ENCODE data around the gene HNRNPF. TPM values are rescaled to one million over a fixed set of nuclear protein-coding genes. Genes with fewer than 3 reads are reported as not detected.
"Not testable (repeated sequence)": the region's sequence is repeated elsewhere in the genome, so short reads cannot be mapped to it uniquely, and the experiment has no call there.

Gene HNRNPF
- total and polyA plus RNA-seq, 2 of the 8 experiments (the other 6 are each of a cell fraction or from before 2014, with no cell fraction given): 209 to 389 TPM

- no peak for TF ChIP-seq RBBP5 (IDR thresholded peaks at IDR 0.05; ENCODE audit: borderline replicate concordance, low read depth, low read length)
- no peak for TF ChIP-seq TEAD4 (IDR thresholded peaks at IDR 0.05; ENCODE audit: low read depth, low read length)
- TF ChIP-seq CEBPB (IDR thresholded peaks at IDR 0.05; ENCODE audit: low read depth, low read length): no peak
- TF ChIP-seq CTBP2 (IDR thresholded peaks at IDR 0.05; ENCODE audit: borderline replicate concordance, insufficient read depth, insufficient read length, low read length): no peak
- no peak for TF ChIP-seq POLR2A (IDR thresholded peaks at IDR 0.05; ENCODE audit: control extremely low read depth in 1 of 2, low read depth in 2 of 2, low read length in 2 of 2)
- no peak for TF ChIP-seq POLR2AphosphoS5 (IDR thresholded peaks at IDR 0.05; ENCODE audit: low read depth, low read length)
- TF ChIP-seq MAX (IDR thresholded peaks at IDR 0.05): no peak
Measured at GRCh38 chr10:43424416-43424815, 15.4 kb upstream of the HNRNPF start (continued).

- H3K4me1 ChIP-seq (replicated peaks in 1 of 4; ENCODE audit: control insufficient read depth in 3 of 4, insufficient read depth in 4 of 4, low read length in 3 of 4); H3K36me3 ChIP-seq (ENCODE audit: control insufficient read depth in 2 of 4, insufficient read depth in 4 of 4, low read length in 3 of 4); H3K14ac ChIP-seq (ENCODE audit: insufficient read length); H2BK20ac ChIP-seq (ENCODE audit: low read length); H3K79me1 ChIP-seq (ENCODE audit: low read depth, low read length); H3K27ac ChIP-seq (ENCODE audit: low read depth, low read length); H3K27me3 ChIP-seq (replicated peaks in 1 of 4; ENCODE audit: control insufficient read depth in 3 of 4, extremely low read depth in 1 of 4, insufficient read depth in 3 of 4, low read length in 3 of 4); H3K9me3 ChIP-seq (ENCODE audit: insufficient read depth in 2 of 2, low read depth in 1 of 2, low read length in 1 of 2); DNase-seq (ENCODE audit: low read depth in 1 of 2, low spot score in 2 of 2); H3K23ac ChIP-seq (ENCODE audit: insufficient read length); H2BK5ac ChIP-seq (ENCODE audit: low read depth, low read length); H2AK5ac ChIP-seq (ENCODE audit: low read depth, low read length); H3K23me2 ChIP-seq (ENCODE audit: low read depth, low read length); H2BK15ac ChIP-seq (ENCODE audit: low read length); H4K91ac ChIP-seq (replicated peaks; ENCODE audit: insufficient read length, low read length); H4K8ac ChIP-seq (ENCODE audit: extremely low read depth, insufficient read depth, low read length); H3K4ac ChIP-seq (replicated peaks; ENCODE audit: insufficient read length, low read depth, low read length); H3K4me3 ChIP-seq (ENCODE audit: extremely low read depth in 1 of 4, insufficient read depth in 2 of 4, low read depth in 3 of 4, low read length in 4 of 4); H3K79me2 ChIP-seq (ENCODE audit: control insufficient read depth in 1 of 2, insufficient read depth in 2 of 2, low read length in 2 of 2); FAIRE-seq; H3K56ac ChIP-seq (replicated peaks; ENCODE audit: insufficient read length, low read depth, low read length); H4K5ac ChIP-seq (ENCODE audit: insufficient read length, low read depth, low read length); H3K9ac ChIP-seq (replicated peaks in 1 of 4; ENCODE audit: extremely low read depth in 1 of 4, low read depth in 3 of 4, low read length in 3 of 4); H4K20me1 ChIP-seq (replicated peaks in 1 of 2; ENCODE audit: control insufficient read depth in 1 of 2, insufficient read depth in 2 of 2, low read length in 2 of 2); H2AFZ ChIP-seq (ENCODE audit: low read length); H3K4me2 ChIP-seq (ENCODE audit: insufficient read depth in 1 of 2, low read depth in 2 of 2, low read length in 2 of 2); H2BK12ac ChIP-seq (ENCODE audit: low read depth, low read length); H3K18ac ChIP-seq (ENCODE audit: extremely low read depth, low read length); CTCF ChIA-PET (ENCODE audit: partially characterized antibody); H2BK120ac ChIP-seq (replicated peaks; ENCODE audit: low read depth, low read length): not testable (repeated sequence)
- 94% methylated on average over 4 of the region's 4 CpGs; no CpG with 5 or more reads in 1 of the 2 experiments for WGBS, 2 experiments (ENCODE audit: extremely low coverage in 1 of 2, insufficient coverage in 1 of 2, insufficient read length in 1 of 2, insufficient replicate concordance in 2 of 2, low coverage in 1 of 2, low lambda C conversion rate in 2 of 2, missing lambda C conversion rate in 1 of 2)
- POLR2A ChIA-PET (ENCODE audit: partially characterized antibody): interaction anchor here (3.7 to 4.7 kb wide), 2 partner anchors 11 to 14 kb away, joined by 23 to 33 read pairs; partner anchors contain the start of gene HNRNPF
Measured at GRCh38 chr10:43421944-43422343, 13.0 kb upstream of the HNRNPF start.

Data from H1 (cell line).